BE2C (cell line): Measurements from ENCODE around the gene POC1A.
A peak's percentile ranks its signal among the peaks of the same experiment; 100 is the strongest.

Experiments
- DNase-seq: peaks from one replicate; pipeline ENCODE4 v3.0.0-alpha.2; 2020
- H3K27me3 ChIP-seq: fragments of 250-450 bp; sonication (Bioruptor Pico); 2 replicates; pipeline ENCODE4 v1.5.1; 2020; ENCODE audit warnings: mild to moderate bottlenecking
- H3K36me3 ChIP-seq: fragments of 250-450 bp; sonication (Bioruptor Pico); 2 replicates; pipeline ENCODE4 v1.5.1; 2020; ENCODE audit warnings: mild to moderate bottlenecking
- H3K4me1 ChIP-seq: fragments of 250-450 bp; sonication (Bioruptor Pico); 2 replicates; pipeline ENCODE4 v1.5.1; 2020
- H3K4me3 ChIP-seq: 2 replicates; pipeline ENCODE4 v1.5.1; 2011; ENCODE audit warnings: low read depth, low read length
- H3K9me3 ChIP-seq: fragments of 250-450 bp; sonication (Bioruptor Pico); 2 replicates; pipeline ENCODE4 v1.5.1; 2020
- CTCF ChIP-seq: IDR thresholded peaks from 2 replicates; pipeline ENCODE4 v1.5.1; 2012; ENCODE audit warnings: mild to moderate bottlenecking, low read depth, low read length

Gene POC1A

GRCh38 chr3:52097851-52098507 is 56.2 kb downstream of the POC1A start:
- H3K9me3 ChIP-seq: no peaks in the 10 kb centered on the region
- H3K36me3 ChIP-seq: no peaks in the 10 kb centered on the region
- TF ChIP-seq CTCF: no peak
- H3K4me3 ChIP-seq: no peak overlapping the region
- H3K27me3 ChIP-seq: no peaks in the 10 kb centered on the region
- DNase-seq: no peak
- no peaks in the 10 kb centered on the region for H3K4me1 ChIP-seq

- H3K4me3 ChIP-seq: no peak overlapping the region
- no peaks in the 10 kb centered on the region for H3K9me3 ChIP-seq
- no peaks in the 10 kb centered on the region for H3K4me1 ChIP-seq
- TF ChIP-seq CTCF: no peak
- H3K27me3 ChIP-seq: no peaks in the 10 kb centered on the region
- DNase-seq: no peak
- no peaks in the 10 kb centered on the region for H3K36me3 ChIP-seq
Observed at GRCh38 chr3:52095990-52096775, 58.0 kb downstream of the POC1A start.

- no peaks in the 10 kb centered on the region for H3K4me1 ChIP-seq
- TF ChIP-seq CTCF: no peak
- H3K36me3 ChIP-seq: no peaks in the 10 kb centered on the region
- H3K4me3 ChIP-seq: no peak overlapping the region
- H3K27me3 ChIP-seq: no peaks in the 10 kb centered on the region
- no peak for DNase-seq
- no peaks in the 10 kb centered on the region for H3K9me3 ChIP-seq
Observed at GRCh38 chr3:52094571-52095485, 59.4 kb downstream of the POC1A start.

- Histone ChIP-seq H3K4me3 (no peak overlapping the region), H3K4me1 (no peaks in the 10 kb centered on the region), H3K36me3 (no peaks in the 10 kb centered on the region), H3K27me3 (no peaks in the 10 kb centered on the region), H3K9me3 (no peaks in the 10 kb centered on the region)
- TF ChIP-seq CTCF: no peak
- peak; percentile 18 for DNase-seq
Observed at GRCh38 chr3:52093756-52094545, 60.3 kb downstream of the POC1A start.

GRCh38 chr3:52092891-52093290 is 61.3 kb downstream of the POC1A start:
- TF ChIP-seq CTCF: no peak
- no peak overlapping the region for H3K4me3 ChIP-seq
- no peaks in the 10 kb centered on the region for H3K36me3 ChIP-seq
- H3K9me3 ChIP-seq: no peaks in the 10 kb centered on the region
- H3K27me3 ChIP-seq: no peaks in the 10 kb centered on the region
- no peaks in the 10 kb centered on the region for H3K4me1 ChIP-seq
- DNase-seq: no peak
